ENCODE data around the gene RANBP10. TPM values are rescaled to one million over a fixed set of nuclear protein-coding genes. Genes with fewer than 3 reads are reported as not detected.
A peak's percentile ranks its signal among the peaks of the same experiment; 100 is the strongest.

Gene RANBP10
- total RNA-seq, 2 donors from 2014 or later = 11.1 to 22.8 TPM

- WGBS = under 1% methylated on average over 48 of the region's 62 CpGs
- H3K36me3 ChIP-seq = no peaks in the 10 kb centered on the region
- peaks cover 15% of the 10 kb centered on the region for H3K4me1 ChIP-seq (replicated peaks)
- peak; percentile 51 for DNase-seq (ENCODE audit: low spot score)
- no peaks in the 10 kb centered on the region for H3K9me3 ChIP-seq
- peak within 1 kb of the TSS; percentile 96 to 97 for H3K27ac ChIP-seq
- intact Hi-C loops (cut with DNase I) = loop anchor here (2.0 kb wide), 1 partner anchor 24 kb away; no protein-coding TSS in a partner anchor
- H3K27me3 ChIP-seq (replicated peaks; ENCODE audit: insufficient read depth) = no peaks in the 10 kb centered on the region
- H3K4me3 ChIP-seq = peak within 1 kb of the TSS; percentile 78 to 91
- TF ChIP-seq POLR2A (IDR thresholded peaks at IDR 0.05) = no peak
- no peak for TF ChIP-seq POLR2AphosphoS5 (IDR thresholded peaks at IDR 0.05)
Measured at GRCh38 chr16:67847064-67847861, 40.9 kb upstream of the RANBP10 start, which contains the start of gene CENPT. Gene CENPT, minus strand, starts transcription at chr16:67847693. Its CDS starts 13,834 bp downstream, at chr16:67833859.

GRCh38 chr16:67846320-67847063 is 40.1 kb upstream of the RANBP10 start, which contains the start of gene NUTF2:
Gene NUTF2, plus strand, starts transcription at chr16:67846933. Its CDS starts 18,198 bp downstream, at chr16:67865131.
- Histone ChIP-seq H3K27ac (peak within 1 kb of the TSS; percentile 96 to 97), H3K36me3 (no peaks in the 10 kb centered on the region), H3K4me1 (replicated peaks) (peaks cover 15% of the 10 kb centered on the region), H3K27me3 (replicated peaks; ENCODE audit: insufficient read depth) (no peaks in the 10 kb centered on the region), H3K4me3 (peak within 1 kb of the TSS; percentile 78 to 91), H3K9me3 (no peaks in the 10 kb centered on the region)
- under 1% methylated on average over 54 of the region's 57 CpGs for WGBS
- DNase-seq (ENCODE audit: low spot score) = peak; percentile 91
- peak in 2 of 4 experiments; percentile 32 to 35 for TF ChIP-seq CTCF (IDR thresholded peaks at IDR 0.05)
- peak; percentile 92 for TF ChIP-seq POLR2AphosphoS5 (IDR thresholded peaks at IDR 0.05)
- peak; percentile 54 for TF ChIP-seq POLR2A (IDR thresholded peaks at IDR 0.05)
- intact Hi-C loops (cut with DNase I) = loop anchor here (2.0 kb wide), 1 partner anchor 24 kb away; no protein-coding TSS in a partner anchor

- intact Hi-C loops (cut with DNase I) = loop anchor here (2.0 kb wide), 1 partner anchor 25 kb away; no protein-coding TSS in a partner anchor
- 8% methylated on average over 2 of the region's 2 CpGs for WGBS
- peak overlapping the region; percentile 78 to 91 for H3K4me3 ChIP-seq
- no peaks in the 10 kb centered on the region for H3K9me3 ChIP-seq
- DNase-seq (ENCODE audit: low spot score) = no peak
- H3K36me3 ChIP-seq = no peaks in the 10 kb centered on the region
- TF ChIP-seq POLR2AphosphoS5 (IDR thresholded peaks at IDR 0.05) (no peak), POLR2A (IDR thresholded peaks at IDR 0.05) (no peak), CTCF (IDR thresholded peaks at IDR 0.05) (no peak)
- no peaks in the 10 kb centered on the region for H3K27me3 ChIP-seq (replicated peaks; ENCODE audit: insufficient read depth)
- peaks cover 15% of the 10 kb centered on the region for H3K4me1 ChIP-seq (replicated peaks)
- peak overlapping the region; percentile 96 to 97 for H3K27ac ChIP-seq
Measured at GRCh38 chr16:67846063-67846319, 39.6 kb upstream of the RANBP10 start.

- H3K4me1 ChIP-seq (replicated peaks) = peaks cover 15% of the 10 kb centered on the region
- H3K9me3 ChIP-seq = no peaks in the 10 kb centered on the region
- peak overlapping the region in 1 of 2 donors; percentile 91 for H3K4me3 ChIP-seq
- TF ChIP-seq CTCF (IDR thresholded peaks at IDR 0.05) (no peak), POLR2A (IDR thresholded peaks at IDR 0.05) (no peak), POLR2AphosphoS5 (IDR thresholded peaks at IDR 0.05) (no peak)
- peak overlapping the region; percentile 96 to 97 for H3K27ac ChIP-seq
- 61% methylated on average over 5 of the region's 5 CpGs for WGBS
- intact Hi-C loops (cut with DNase I) = loop anchor here (2.0 kb wide), 1 partner anchor 25 kb away; no protein-coding TSS in a partner anchor
- no peak for DNase-seq (ENCODE audit: low spot score)
- no peaks in the 10 kb centered on the region for H3K36me3 ChIP-seq
- no peaks in the 10 kb centered on the region for H3K27me3 ChIP-seq (replicated peaks; ENCODE audit: insufficient read depth)
Measured at GRCh38 chr16:67845291-67846062, 39.1 kb upstream of the RANBP10 start.
